Pancreas (tissue), 10 donors: ENCODE measurements around the gene NMT2. TPM values are rescaled to one million over a fixed set of nuclear protein-coding genes. Genes with fewer than 3 reads are reported as not detected.

Experiments used
- ATAC-seq, 4 donors: fragments of 200-7000 bp; cut with Tn5 transposase; one replicate each; pipeline versions ENCODE4 v1.8.0 to v1.9.1; 2020; ENCODE audit warnings: mild to moderate bottlenecking in 4 of 4, moderate library complexity in 4 of 4
- DNase-seq, 6 donors: peaks; one replicate each; pipeline ENCODE4 v3.0.0-alpha.2; 2020
- FAIRE-seq: peaks from 2 replicates; lab custom pipeline; 2012; peaks lifted over from hg19 to GRCh38; lab: Jason Lieb, UNC
- H3K27ac ChIP-seq, 4 donors: fragments of 200-600 bp; sonication (generic); 1 replicate in 3 of 4; 2 replicates in 1 of 4; pipeline versions ENCODE4 v1.5.0 to v1.8.0; 2020
- H3K27me3 ChIP-seq, 4 donors: fragments of 200-600 bp; one replicate each; pipeline ENCODE4 v1.8.0; 2021
- H3K36me3 ChIP-seq, 3 donors: fragments of 200-600 bp; sonication (generic) in 1 of 3; one replicate each; pipeline versions ENCODE4 v1.5.0 to v1.8.0; 2020 to 2021
- H3K4me1 ChIP-seq, 3 donors: fragments of 200-600 bp; one replicate each; pipeline ENCODE4 v1.8.0; 2021
- H3K4me3 ChIP-seq, 4 donors: fragments of 200-600 bp; sonication (generic) in 2 of 4; one replicate each; pipeline versions ENCODE4 v1.5.0 to v1.8.0; 2020 to 2021
- H3K9me3 ChIP-seq, 4 donors: fragments of 200-600 bp; one replicate each; pipeline ENCODE4 v1.8.0; 2021
- CTCF ChIP-seq, 4 donors: fragments of 200-600 bp; sonication (generic) in 3 of 4; IDR thresholded peaks; one replicate each; pipeline versions ENCODE4 v1.5.0 to v1.8.0; 2021; ENCODE audit warnings: antibody characterized with exemption in 4 of 4
- WGBS, 2 donors: extraction: QIAGEN DNeasy Blood & Tissue Kit; methylation state at CpG; one replicate each; pipeline ENCODE4 v1.1.7; 2013; 5-methylcytosine and 5-hydroxymethylcytosine counted together
- intact Hi-C, 3 donors: fragments of 100-400 bp; cut with DNase I; formaldehyde crosslinking; loops; one replicate each; pipeline versions ENCODE4 v1.11.1 to v1.14.2; 2022
- polyA plus RNA-seq, 2 donors: library from polyadenylated mRNA; stranded (reverse); fragments of 200-250 nt; gene quantifications; one replicate each; pipeline ENCODE4 v1.2.3, GENCODE V29; 2013
- total RNA-seq, 6 donors: library from RNA; stranded (reverse); fragmentation: NEBNext Ultra II Directional in 4 of 6; extraction: Animal tissue kit (Norgen Biotek cat#: 25700) in 4 of 6; gene quantifications; one replicate each; pipeline versions ENCODE4 v1.2.1 to v1.2.4, GENCODE V29; 2021 to 2023
- donor health status: healthy with polysubstance abuse.
- donor health status: DM: no; HTN: no; CAD: no; lungs with moderate emphysema.
- donor health status: DM: no; HTN: no; CAD: no.
- donor health status: control.
- donor health status: control.
- donor health status: Bipolar disorder and iron deficiency.
- donor health status: DM: yes; HTN: yes; CAD: no.
- donor health status: DM: no; HTN: no; CAD: no.
- donor health status: DM: no; HTN: no; CAD: no.
- donor health status: DM: yes; HTN: yes; CAD: no.

NMT2 gene
- total and polyA plus RNA-seq, 8 donors, result 4.7 to 13.9 (median 6.5) TPM

- H3K27me3 ChIP-seq, result no peaks in the 10 kb centered on the region
- intact Hi-C loops, result no loop called here
- no peaks in the 10 kb centered on the region for H3K9me3 ChIP-seq
- DNase-seq (no peak), FAIRE-seq (no peak), ATAC-seq (peak in 1 of 4 donors; percentile 14)
- H3K36me3 ChIP-seq, result no peaks in the 10 kb centered on the region
- H3K27ac ChIP-seq, result no peak overlapping the region
- no peak overlapping the region for H3K4me3 ChIP-seq
- WGBS, 2 donors, result 73 to 82% methylated on average over 12 of the region's 12 CpGs
- TF ChIP-seq CTCF (IDR thresholded peaks at IDR 0.05), result no peak
- peaks cover 0 to 3% (median 0%) of the 10 kb centered on the region in 3 donors for H3K4me1 ChIP-seq
These were observed 27.7 kb upstream of the NMT2 start for GRCh38 chr10:15196021-15196834.

GRCh38 chr10:15189133-15189885 is 20.8 kb upstream of the NMT2 start:
- TF ChIP-seq CTCF (IDR thresholded peaks at IDR 0.05), result no peak
- ATAC-seq (no peak), FAIRE-seq (no peak), DNase-seq (no peak)
- Histone ChIP-seq H3K4me3 (no peak overlapping the region), H3K9me3 (no peaks in the 10 kb centered on the region), H3K4me1 (no peaks in the 10 kb centered on the region), H3K36me3 (no peaks in the 10 kb centered on the region), H3K27ac (no peak overlapping the region), H3K27me3 (no peaks in the 10 kb centered on the region)
- intact Hi-C loops, result no loop called here
- WGBS, 2 donors, result 85 to 87% methylated on average over 11 of the region's 11 CpGs

- Histone ChIP-seq H3K4me1 (no peaks in the 10 kb centered on the region), H3K27ac (no peak overlapping the region), H3K9me3 (no peaks in the 10 kb centered on the region), H3K4me3 (no peak overlapping the region), H3K27me3 (no peaks in the 10 kb centered on the region), H3K36me3 (no peaks in the 10 kb centered on the region)
- intact Hi-C loops, result no loop called here
- TF ChIP-seq CTCF (IDR thresholded peaks at IDR 0.05), result no peak
- WGBS, 2 donors, result 96% methylated on average over 5 of the region's 5 CpGs
- no peak for DNase-seq
- no peak for ATAC-seq
- no peak for FAIRE-seq
These were observed 20.1 kb upstream of the NMT2 start for GRCh38 chr10:15188603-15189002.

DNA sequence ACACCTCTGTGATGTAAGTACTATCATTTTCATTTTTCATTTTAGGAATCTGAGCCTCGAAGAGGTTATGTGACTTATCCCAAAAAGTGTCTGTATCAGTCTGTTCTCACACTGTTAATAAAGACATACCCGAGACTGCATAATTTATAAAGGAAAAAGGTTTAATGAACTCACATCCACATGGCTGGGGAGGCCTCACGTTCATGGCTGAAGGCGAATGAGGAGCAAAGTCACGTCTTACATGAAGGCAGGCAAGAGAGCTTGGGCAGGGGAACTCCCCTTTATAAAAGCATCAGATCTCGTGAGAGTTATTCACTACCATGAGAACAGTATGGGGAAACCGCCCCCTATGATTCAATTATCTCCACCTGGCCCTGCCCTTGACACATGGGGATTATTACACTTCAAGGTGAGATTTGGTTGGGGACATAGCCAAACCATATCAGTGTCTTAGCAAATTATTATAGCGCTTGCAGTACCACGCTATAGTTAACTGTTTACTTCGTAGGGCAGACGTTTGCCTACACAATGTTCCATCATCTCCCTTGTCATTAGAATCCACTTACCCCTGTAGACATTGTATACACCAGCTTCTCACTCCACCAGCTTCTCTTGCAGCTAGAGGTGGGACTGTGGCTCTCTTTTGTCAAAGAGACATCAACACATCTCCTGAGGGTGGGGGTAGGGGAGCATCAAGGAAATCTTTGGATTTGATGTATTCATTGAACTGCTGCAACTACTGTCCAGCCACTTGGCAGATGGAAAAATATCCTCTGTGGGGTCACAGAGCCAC is 15.4 kb upstream of the NMT2 start:
- no peak overlapping the region for H3K27ac ChIP-seq
- no peaks in the 10 kb centered on the region for H3K36me3 ChIP-seq
- H3K4me3 ChIP-seq, result no peak overlapping the region
- TF ChIP-seq CTCF (IDR thresholded peaks at IDR 0.05), result no peak
- WGBS, 2 donors, result 83 to 84% methylated on average over 11 of the region's 11 CpGs
- FAIRE-seq (no peak), ATAC-seq (no peak), DNase-seq (no peak)
- intact Hi-C loops, result no loop called here
- no peaks in the 10 kb centered on the region for H3K9me3 ChIP-seq
- no peaks in the 10 kb centered on the region for H3K27me3 ChIP-seq
- H3K4me1 ChIP-seq, result no peaks in the 10 kb centered on the region
